Mucosa of rectum (tissue), 2 donors: ENCODE results near the gene CP.

Experiments
- H3K27ac ChIP-seq, 2 donors: one replicate each; pipeline ENCODE4 v1.7.0; 2013; ENCODE audit warnings: inconsistent platforms in 2 of 2, low read depth in 2 of 2, low read length in 2 of 2
- H3K27me3 ChIP-seq, 2 donors: one replicate each; pipeline ENCODE4 v1.7.0; 2013; ENCODE audit warnings: low read length in 2 of 2; ENCODE audit not compliant: control insufficient read depth in 2 of 2, insufficient read depth in 2 of 2
- H3K36me3 ChIP-seq, 2 donors: one replicate each; pipeline ENCODE4 v1.7.0; 2013; ENCODE audit warnings: low read length in 2 of 2; ENCODE audit not compliant: control insufficient read depth in 2 of 2, insufficient read depth in 2 of 2
- H3K4me1 ChIP-seq, 2 donors: one replicate each; pipeline ENCODE4 v1.7.0; 2013; ENCODE audit warnings: low read length in 2 of 2, mild to moderate bottlenecking in 1 of 2; ENCODE audit not compliant: control insufficient read depth in 2 of 2, insufficient read depth in 2 of 2
- H3K4me3 ChIP-seq, 2 donors: one replicate each; pipeline ENCODE4 v1.7.0; 2013; ENCODE audit warnings: low read length in 2 of 2
- H3K9ac ChIP-seq, 2 donors: one replicate each; pipeline ENCODE4 v1.7.0; 2013; ENCODE audit warnings: low read length in 2 of 2, low read depth in 1 of 2, mild to moderate bottlenecking in 1 of 2
- H3K9me3 ChIP-seq, 2 donors: one replicate each; pipeline ENCODE4 v1.7.0; 2013; ENCODE audit warnings: low read length in 2 of 2; ENCODE audit not compliant: control insufficient read depth in 2 of 2
- donor health status: healthy.
- donor health status: Normal muscosa, but diverticular disease.

CP gene

GRCh38 chr3:149131589-149131988 is 90.0 kb downstream of the CP start:
- Histone ChIP-seq H3K4me1 (peaks cover 3 to 25% of the 10 kb centered on the region in 2 donors), H3K9ac (no peak overlapping the region), H3K9me3 (no peaks in the 10 kb centered on the region), H3K27me3 (no peaks in the 10 kb centered on the region), H3K4me3 (peak overlapping the region in 1 of 2 donors; percentile 95), H3K27ac (no peak overlapping the region), H3K36me3 (no peaks in the 10 kb centered on the region)

- no peaks in the 10 kb centered on the region for H3K36me3 ChIP-seq
- H3K4me1 ChIP-seq: peaks cover 3 to 22% of the 10 kb centered on the region in 2 donors
- no peaks in the 10 kb centered on the region for H3K9me3 ChIP-seq
- H3K4me3 ChIP-seq: peak within 1 kb of the TSS; percentile 93 to 95
- H3K27ac ChIP-seq: peak within 1 kb of the TSS; percentile 76 to 90
- peak within 1 kb of the TSS; percentile 84 for H3K9ac ChIP-seq
- H3K27me3 ChIP-seq: no peaks in the 10 kb centered on the region
Observed at GRCh38 chr3:149129326-149130205, 92.1 kb downstream of the CP start, which contains the start of gene HPS3. Gene HPS3, plus strand, starts transcription at chr3:149129638. Its CDS starts 86 bp downstream, at chr3:149129724.

GRCh38 chr3:149128821-149129220 is 92.8 kb downstream of the CP start:
- peak overlapping the region; percentile 76 to 90 for H3K27ac ChIP-seq
- H3K4me3 ChIP-seq: peak overlapping the region; percentile 93 to 95
- H3K4me1 ChIP-seq: peaks cover 3 to 15% of the 10 kb centered on the region in 2 donors
- H3K9ac ChIP-seq: peak overlapping the region; percentile 80 to 84
- H3K27me3 ChIP-seq: no peaks in the 10 kb centered on the region
- no peaks in the 10 kb centered on the region for H3K36me3 ChIP-seq
- H3K9me3 ChIP-seq: no peaks in the 10 kb centered on the region

GRCh38 chr3:149122721-149123578 is 98.7 kb downstream of the CP start:
- Histone ChIP-seq H3K36me3 (no peaks in the 10 kb centered on the region), H3K4me1 (no peaks in the 10 kb centered on the region), H3K9ac (no peak overlapping the region), H3K27me3 (no peaks in the 10 kb centered on the region), H3K9me3 (no peaks in the 10 kb centered on the region), H3K4me3 (no peak overlapping the region), H3K27ac (no peak overlapping the region)
